Astrocyte of the spinal cord (primary cell): ENCODE results near the gene ACTN1.

Experiments
- DNase-seq: peaks from one replicate; pipeline ENCODE4 v3.0.0; 2011; ENCODE audit warnings: low read depth, low spot score
- H3K4me3 ChIP-seq: 2 replicates; pipeline ENCODE4 v1.5.1; 2011; ENCODE audit warnings: low read depth, mild to moderate bottlenecking, low read length, moderate library complexity
- CTCF ChIP-seq: IDR thresholded peaks from 2 replicates; pipeline ENCODE4 v1.5.1; 2012; ENCODE audit warnings: low read depth, mild to moderate bottlenecking, low read length, inconsistent platforms
- in situ Hi-C: cut with HindIII; loops from 2 replicates; pipeline ENCODE4 v1.10.0; 2017; ENCODE audit warnings: low sequenced_read_pairs

The ACTN1 gene

GRCh38 chr14:68981539-68981976, 2.5 kb upstream of the ACTN1 start:
- H3K4me3 ChIP-seq = no peak overlapping the region
- peak; percentile 70 for DNase-seq
- no peak for TF ChIP-seq CTCF
- in situ Hi-C loops = no loop called here

- H3K4me3 ChIP-seq = no peak overlapping the region
- DNase-seq = no peak
- no peak for TF ChIP-seq CTCF
- in situ Hi-C loops = no loop called here
Observed at GRCh38 chr14:68981139-68981538, 2.0 kb upstream of the ACTN1 start.

GRCh38 chr14:68979722-68980451, 785 bp upstream of the ACTN1 start:
- peak; percentile 56 for DNase-seq

GRCh38 chr14:68978172-68978911, 760 bp downstream of the ACTN1 start:
- H3K4me3 ChIP-seq = peak overlapping the region; percentile 94
- TF ChIP-seq CTCF = no peak
- peak; percentile 61 for DNase-seq
- in situ Hi-C loops = no loop called here

More at GRCh38 chr14:68979722-68980451, 785 bp upstream of the ACTN1 start:
- peak overlapping the region; percentile 94 for H3K4me3 ChIP-seq
- in situ Hi-C loops = no loop called here
- TF ChIP-seq CTCF = no peak

- in situ Hi-C loops = no loop called here
- DNase-seq = peak; percentile 97
- H3K4me3 ChIP-seq = peak overlapping the region; percentile 94
- no peak for TF ChIP-seq CTCF
Observed at GRCh38 chr14:68977718-68978171, 1.4 kb downstream of the ACTN1 start.

GRCh38 chr14:68977180-68977717, 1.9 kb downstream of the ACTN1 start:
- peak overlapping the region; percentile 94 for H3K4me3 ChIP-seq
- in situ Hi-C loops = no loop called here
- TF ChIP-seq CTCF = no peak
- no peak for DNase-seq
